GM12892 (cell line): ENCODE data around the gene ZNHIT1.
"Not testable (repeated sequence)": the region's sequence is repeated elsewhere in the genome, so short reads cannot be mapped to it uniquely, and the experiment has no call there.

ENCODE experiments used
- DNase-seq: peaks from one replicate; pipeline ENCODE4 v3.0.0; 2011; ENCODE audit not compliant: insufficient read length
- FAIRE-seq: peaks from 2 replicates; lab custom pipeline; 2011; peaks lifted over from hg19 to GRCh38; lab: Jason Lieb, UNC
- POLR2A ChIP-seq: IDR thresholded peaks from 2 replicates; pipeline ENCODE4 v1.6.1; 2011; ENCODE audit warnings: low read depth, low read length, control low read depth
- POLR2AphosphoS5 ChIP-seq: IDR thresholded peaks from 2 replicates; pipeline ENCODE4 v1.6.1; 2011; ENCODE audit warnings: low read depth, low read length, control low read depth
- TAF1 ChIP-seq: IDR thresholded peaks from 2 replicates; pipeline ENCODE4 v1.6.1; 2011; ENCODE audit warnings: low read depth, mild to moderate bottlenecking, control low read depth, low read length, borderline replicate concordance

The ZNHIT1 gene

DNA sequence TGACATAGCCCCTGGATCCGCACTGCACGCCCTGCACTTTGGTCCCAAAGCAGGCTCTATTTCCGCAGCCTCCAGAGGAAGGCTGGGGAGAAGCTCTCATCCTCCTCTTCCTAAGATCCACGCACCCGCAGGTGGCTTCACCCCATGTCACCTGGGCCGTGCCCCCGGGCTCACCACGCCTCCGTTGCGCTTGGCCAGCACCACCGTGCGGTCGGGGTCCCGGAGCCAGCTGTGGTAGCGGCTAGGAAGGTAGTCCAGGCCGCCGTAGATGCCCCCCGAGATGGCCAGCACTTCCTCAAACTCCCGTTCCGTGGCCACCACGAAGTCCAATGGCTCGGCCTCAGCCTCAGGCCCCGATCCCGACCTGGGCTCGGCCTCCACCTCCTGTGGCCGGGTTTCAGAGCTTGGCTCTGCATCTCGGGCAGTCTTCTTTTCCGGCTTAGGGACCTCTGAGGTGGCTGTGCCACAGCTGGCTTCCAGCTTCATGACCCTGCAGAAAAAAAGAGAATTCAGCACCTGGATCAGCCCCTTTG is 43.6 kb upstream of the ZNHIT1 start:
- TF ChIP-seq POLR2A (no peak), TAF1 (no peak), POLR2AphosphoS5 (no peak)
- DNase-seq: no peak
- no peak for FAIRE-seq

DNA sequence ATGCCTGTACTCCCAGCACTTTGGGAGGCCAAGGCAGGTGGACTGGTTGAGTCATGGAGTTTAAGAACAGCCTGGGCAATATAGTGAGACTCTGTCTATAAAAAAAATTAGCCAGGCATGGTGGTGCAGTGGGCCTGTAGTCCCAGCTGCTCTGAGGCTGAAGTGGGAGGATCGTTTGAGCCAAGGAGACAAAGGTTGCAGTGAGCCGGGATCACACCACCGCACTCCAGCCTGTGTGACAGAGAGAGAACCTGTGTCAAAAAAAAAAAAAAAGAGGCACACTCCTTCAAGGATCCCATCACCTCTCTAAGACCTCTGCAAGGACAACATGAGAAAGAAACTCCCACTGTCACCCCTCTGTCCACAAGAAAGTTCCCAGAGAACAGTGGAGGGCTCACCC is 42.3 kb upstream of the ZNHIT1 start:
- TF ChIP-seq POLR2AphosphoS5 (no peak), POLR2A (no peak), TAF1 (no peak)
- FAIRE-seq: no peak
- no peak for DNase-seq

DNA sequence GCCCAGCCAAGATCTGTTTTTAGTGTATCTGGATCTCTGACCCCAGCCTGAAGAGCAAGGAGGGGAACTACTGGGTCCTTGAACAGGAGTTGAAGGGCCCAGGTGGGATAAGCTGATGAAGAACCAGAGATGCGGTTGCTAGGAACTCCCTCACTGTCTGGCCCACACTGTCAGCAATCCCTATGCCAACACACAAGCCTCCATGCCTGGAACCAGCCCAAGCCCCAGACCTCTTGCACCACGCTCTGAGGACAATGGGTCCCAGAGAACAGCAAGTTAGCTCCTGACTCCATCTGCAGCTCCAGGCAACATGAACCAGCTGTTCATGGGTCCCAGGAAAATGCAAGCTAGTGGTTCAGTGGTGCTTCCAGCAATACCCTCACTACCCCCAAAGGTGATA is 40.3 kb upstream of the ZNHIT1 start:
- DNase-seq (no peak), FAIRE-seq (no peak)
- no peak for TF ChIP-seq TAF1
- no peak for TF ChIP-seq POLR2AphosphoS5
- no peak for TF ChIP-seq POLR2A

DNA sequence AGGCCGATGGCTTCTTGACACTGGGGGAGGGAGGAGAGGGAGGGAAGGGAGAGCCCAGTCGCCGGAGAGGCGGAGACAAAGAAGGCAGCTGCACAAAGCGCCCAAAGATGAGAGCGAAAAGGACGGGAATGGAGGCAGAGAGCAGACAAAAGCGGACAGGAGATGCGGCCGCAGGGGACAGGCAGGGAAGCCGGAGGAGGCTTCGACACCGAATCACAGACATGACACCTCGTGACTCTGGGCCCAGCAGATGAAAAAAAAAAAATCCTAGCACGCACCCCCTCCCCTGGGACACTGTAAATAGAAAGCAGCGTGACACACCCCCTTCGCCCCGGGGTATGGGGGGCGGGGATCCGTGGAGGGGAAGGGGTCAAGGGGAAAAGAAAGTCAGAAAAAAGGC is 38.8 kb upstream of the ZNHIT1 start:
- DNase-seq: no peak
- TF ChIP-seq TAF1 (no peak), POLR2AphosphoS5 (no peak), POLR2A (no peak)
- no peak for FAIRE-seq

DNA sequence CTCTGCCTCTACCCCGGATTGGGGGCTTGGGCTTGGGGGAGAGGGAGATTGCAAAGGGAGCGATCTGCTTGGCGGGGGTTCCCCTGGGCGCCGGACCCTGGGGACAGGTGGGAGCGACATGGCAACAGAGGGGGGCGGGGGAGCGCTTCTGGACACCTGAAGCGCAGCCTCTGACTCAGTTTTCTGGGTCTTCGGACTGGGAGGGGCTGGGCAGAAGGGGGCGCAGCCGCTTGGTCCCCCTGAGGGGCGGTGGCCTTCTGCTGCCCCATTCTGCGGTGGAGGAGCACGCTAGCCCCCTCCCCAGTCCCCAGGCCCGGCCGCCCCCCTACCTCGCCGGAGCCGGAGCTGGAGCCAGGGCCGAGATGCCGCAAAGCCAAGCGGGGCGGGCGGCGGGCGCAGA is 38.3 kb upstream of the ZNHIT1 start:
- FAIRE-seq (no peak), DNase-seq (no peak)
- TF ChIP-seq POLR2A: no peak
- no peak for TF ChIP-seq POLR2AphosphoS5
- no peak for TF ChIP-seq TAF1

DNA sequence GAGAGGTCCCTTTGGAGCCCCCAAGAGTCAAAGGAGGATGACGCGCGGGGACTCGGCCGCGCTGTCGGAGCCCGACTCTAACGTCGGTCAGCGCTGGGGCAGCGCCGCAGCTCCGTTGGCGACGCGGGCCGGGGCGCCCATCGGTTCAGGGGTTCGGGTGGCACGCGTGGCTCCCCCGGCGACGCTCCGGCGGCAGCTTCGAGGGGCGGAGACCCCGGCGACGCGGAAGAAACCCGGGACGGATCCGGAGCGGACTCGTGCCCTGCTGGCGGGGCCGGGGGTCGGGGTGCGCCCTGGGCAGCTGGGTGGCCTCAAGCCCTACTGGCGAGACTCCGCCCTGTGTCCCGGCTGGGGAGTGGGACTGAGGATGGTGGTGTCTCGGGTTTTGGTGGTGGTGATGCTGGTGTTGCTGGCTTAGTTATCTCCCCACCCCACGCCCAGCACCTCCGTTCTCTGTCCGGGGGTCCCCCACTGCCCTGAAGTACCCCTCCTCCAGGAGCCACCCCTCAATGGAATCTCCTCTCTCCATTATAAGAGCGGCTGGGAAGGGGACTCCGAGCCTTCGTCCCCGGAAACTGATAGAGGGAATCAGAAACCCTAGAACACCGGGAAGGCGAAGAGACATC is 37.7 kb upstream of the ZNHIT1 start, which contains the start of gene NAT16:
TSS of gene NAT16 (minus strand) at position 164 of the 626 bp plus-strand sequence. CDS start 5,486 bp downstream, outside the sequence.
- no peak for FAIRE-seq
- TF ChIP-seq POLR2A (no peak), POLR2AphosphoS5 (no peak), TAF1 (no peak)

DNA sequence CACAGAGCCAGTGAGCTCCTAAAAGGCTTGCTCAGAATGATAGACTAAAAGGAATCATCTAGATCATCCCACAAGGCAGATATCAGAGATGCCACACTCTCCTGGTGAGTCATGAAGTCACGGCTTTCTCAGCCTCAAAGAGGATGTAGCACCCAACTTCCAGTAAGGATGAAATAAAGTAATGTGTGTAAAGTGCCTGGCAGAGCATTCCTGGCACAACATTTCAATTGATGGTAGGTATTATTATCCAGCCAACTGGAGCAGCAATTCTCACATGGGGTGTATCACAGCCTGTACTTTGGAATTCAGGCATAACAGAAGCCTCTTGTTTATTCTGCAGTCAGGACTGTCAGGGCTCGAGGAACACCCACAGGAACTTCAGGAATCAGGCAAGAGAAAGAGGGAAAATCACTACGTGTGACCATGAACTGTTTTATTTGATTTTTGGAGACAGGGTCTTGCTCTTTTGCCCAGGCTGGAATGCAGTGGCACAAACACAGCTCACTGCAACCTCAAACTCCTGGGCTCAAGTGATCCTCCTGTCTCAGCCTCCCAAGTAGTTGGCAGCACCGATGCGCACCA is 32.6 kb upstream of the ZNHIT1 start:
- FAIRE-seq (no peak), DNase-seq (no peak)
- no peak for TF ChIP-seq POLR2A
- TF ChIP-seq POLR2AphosphoS5: no peak
- no peak for TF ChIP-seq TAF1

More for the DNA sequence above, 37.7 kb upstream of the ZNHIT1 start, which contains the start of gene NAT16:
- DNase-seq: no peak

DNA sequence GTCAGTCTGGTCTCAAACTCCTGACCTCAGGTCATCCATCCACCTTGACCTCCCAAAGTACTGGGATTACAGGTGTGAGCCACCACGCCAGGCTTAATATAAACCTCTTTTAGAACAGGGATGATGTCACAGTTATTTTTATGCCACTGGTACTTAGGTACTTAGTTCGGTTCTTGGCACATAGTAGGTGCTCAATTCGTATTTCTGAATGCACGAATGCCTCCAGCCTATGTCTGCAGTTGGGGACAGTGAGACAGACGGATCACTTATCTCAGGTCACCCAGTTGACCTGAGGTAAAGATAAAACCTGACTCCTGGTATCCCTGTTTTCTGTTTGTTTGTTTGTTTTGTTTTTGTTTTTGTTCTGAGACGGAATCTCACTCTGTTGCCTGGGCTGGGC is 31.8 kb upstream of the ZNHIT1 start:
- FAIRE-seq: no peak
- DNase-seq: no peak
- TF ChIP-seq POLR2A (no peak), TAF1 (no peak), POLR2AphosphoS5 (no peak)

DNA sequence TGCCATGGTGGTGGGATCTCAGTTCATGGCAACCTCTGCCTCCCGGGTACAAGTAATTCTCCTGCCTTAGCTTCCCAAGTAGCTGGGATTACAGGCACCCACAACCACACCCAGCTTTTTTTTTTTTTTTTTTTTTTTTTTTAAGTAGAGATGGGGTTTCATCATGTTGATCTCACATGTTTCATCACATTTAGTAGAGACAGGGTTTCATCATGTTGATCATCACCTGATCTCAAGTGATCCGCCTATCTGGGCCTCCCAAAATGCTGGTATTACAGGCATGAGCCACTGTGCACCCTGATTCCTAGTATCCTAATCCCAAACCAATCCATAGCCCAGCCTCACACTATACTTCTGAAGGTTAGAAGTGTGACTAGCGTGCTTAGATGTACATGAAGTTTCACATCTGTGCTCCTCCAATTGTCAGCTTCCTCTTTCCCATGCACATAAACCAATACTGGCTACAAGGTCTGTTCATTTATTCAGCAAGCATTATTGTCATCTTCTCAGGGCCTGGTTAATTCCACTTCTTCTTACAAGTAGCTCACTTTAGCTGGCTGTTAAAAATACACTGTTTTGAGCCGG is 31.0 kb upstream of the ZNHIT1 start:
- FAIRE-seq (no peak), DNase-seq (no peak)
- TF ChIP-seq TAF1 (no peak), POLR2AphosphoS5 (no peak), POLR2A (no peak)

DNA sequence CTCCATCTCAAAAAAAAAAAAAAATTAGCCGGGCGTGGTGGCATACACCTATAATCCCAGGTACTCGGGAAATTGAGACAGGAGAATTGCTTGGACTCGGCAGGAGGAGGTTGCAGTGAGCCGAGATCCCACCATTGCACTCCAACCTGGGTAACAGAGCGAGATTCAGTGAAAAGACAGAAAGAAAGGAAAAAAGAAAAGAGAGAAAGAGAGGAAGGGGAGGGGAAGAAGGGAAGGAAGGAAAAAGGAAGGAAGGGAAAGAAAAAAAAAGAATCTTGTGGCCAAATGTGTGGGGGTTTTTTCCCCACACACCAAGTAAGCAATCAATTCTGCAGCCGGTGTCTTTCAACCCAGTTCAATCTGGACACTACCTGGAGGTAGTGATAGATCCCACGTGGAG is 28.9 kb upstream of the ZNHIT1 start:
- TF ChIP-seq TAF1 (no peak), POLR2A (no peak), POLR2AphosphoS5 (no peak)
- FAIRE-seq (no peak), DNase-seq (no peak)

DNA sequence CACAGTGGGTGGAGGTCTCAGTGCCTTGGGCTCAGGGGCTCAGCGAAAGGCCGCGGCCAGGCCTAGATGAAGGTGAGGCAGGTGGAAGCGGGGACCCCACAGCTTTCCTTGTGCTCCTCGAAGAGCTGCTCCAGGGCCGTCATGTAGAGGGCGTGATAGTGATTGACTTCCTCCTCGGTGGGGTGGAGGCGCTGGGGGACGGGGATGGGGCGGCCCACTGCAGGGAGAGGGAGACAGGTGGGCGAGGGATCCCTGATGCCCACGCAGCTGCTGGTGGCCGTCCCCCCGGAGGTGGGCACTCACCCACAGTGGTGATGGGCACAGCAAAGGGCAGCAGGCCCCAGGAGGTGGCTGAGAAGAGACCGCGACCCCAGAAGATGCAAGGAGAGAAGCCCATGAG is 22.1 kb upstream of the ZNHIT1 start:
- DNase-seq (no peak), FAIRE-seq (no peak)
- no peak for TF ChIP-seq POLR2AphosphoS5
- TF ChIP-seq TAF1: no peak
- TF ChIP-seq POLR2A: no peak

DNA sequence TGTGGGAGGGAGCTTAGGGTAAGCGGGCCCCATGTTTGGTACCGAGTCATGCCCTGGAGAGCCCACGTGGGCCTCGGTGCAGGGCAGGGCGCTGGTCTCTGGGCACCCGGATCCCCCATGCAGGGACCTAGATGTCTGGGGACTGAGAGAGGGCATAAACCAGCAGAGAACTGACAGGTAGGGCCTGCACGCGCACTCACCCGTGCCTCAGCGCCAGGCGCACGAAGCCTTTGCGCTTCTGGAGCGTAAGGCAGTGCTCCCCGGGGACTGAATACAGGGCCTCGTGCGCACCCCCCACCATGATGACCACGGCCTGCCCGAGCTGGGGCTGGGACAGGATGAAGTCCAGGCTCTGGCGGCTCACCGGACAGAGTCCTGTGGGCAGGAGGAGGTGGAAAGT is 20.0 kb upstream of the ZNHIT1 start:
- DNase-seq (no peak), FAIRE-seq (no peak)
- TF ChIP-seq TAF1: no peak
- TF ChIP-seq POLR2A: no peak
- no peak for TF ChIP-seq POLR2AphosphoS5

DNA sequence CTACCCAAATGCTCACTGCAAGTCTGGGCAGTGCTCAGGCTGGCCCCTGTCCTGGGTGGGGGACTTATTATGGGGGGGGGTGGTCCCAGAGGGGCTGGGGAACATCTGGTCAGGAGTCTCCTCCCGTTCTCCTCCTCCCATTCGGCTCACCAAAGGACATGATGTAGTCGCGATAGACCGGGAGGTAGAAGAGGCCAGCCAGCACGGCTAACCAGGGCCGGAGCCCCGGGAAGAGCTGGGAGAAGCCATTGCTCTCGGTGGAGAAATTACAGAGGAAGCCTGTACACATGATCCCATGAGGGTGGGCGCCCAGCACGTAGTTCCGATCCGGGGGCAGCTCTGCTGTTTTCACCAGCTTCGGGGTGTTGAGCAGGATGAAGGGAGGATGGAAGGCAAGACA is 19.5 kb upstream of the ZNHIT1 start:
- DNase-seq (no peak), FAIRE-seq (no peak)
- TF ChIP-seq POLR2A (no peak), POLR2AphosphoS5 (no peak), TAF1 (no peak)

DNA sequence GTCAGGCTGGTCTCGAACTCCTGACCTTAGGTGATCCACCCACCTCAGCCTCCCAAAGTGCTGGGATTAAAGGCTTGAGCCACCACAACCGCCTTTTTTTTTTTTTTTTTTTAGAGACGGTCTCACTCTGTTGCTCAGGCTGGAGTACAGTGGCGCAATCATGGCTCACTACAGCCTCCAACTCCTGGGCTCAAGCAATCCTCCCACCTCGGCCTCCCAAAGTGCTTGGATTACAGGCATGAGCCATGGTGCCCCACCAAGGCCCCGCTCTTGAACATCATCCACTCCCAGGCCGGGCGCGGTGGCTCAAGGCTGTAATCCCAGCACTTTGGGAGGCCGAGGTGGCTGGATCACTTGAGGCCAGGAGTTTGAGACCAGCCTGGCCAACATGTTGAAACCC is 18.4 kb upstream of the ZNHIT1 start:
- FAIRE-seq, DNase-seq: not testable (repeated sequence)
